HG02970 (cell line): ENCODE measurements around the gene BCR.
"Not testable (repeated sequence)": the region's sequence is repeated elsewhere in the genome, so short reads cannot be mapped to it uniquely, and the experiment has no call there.

Source experiments
- ATAC-seq: cut with Tn5 transposase; IDR thresholded peaks from one replicate; pipeline ENCODE4 v1.9.1; 2021; ENCODE audit warnings: mild to moderate bottlenecking, moderate library complexity, moderate number of reproducible peaks; ENCODE audit not compliant: unreplicated experiment, low FRiP score

BCR gene

DNA sequence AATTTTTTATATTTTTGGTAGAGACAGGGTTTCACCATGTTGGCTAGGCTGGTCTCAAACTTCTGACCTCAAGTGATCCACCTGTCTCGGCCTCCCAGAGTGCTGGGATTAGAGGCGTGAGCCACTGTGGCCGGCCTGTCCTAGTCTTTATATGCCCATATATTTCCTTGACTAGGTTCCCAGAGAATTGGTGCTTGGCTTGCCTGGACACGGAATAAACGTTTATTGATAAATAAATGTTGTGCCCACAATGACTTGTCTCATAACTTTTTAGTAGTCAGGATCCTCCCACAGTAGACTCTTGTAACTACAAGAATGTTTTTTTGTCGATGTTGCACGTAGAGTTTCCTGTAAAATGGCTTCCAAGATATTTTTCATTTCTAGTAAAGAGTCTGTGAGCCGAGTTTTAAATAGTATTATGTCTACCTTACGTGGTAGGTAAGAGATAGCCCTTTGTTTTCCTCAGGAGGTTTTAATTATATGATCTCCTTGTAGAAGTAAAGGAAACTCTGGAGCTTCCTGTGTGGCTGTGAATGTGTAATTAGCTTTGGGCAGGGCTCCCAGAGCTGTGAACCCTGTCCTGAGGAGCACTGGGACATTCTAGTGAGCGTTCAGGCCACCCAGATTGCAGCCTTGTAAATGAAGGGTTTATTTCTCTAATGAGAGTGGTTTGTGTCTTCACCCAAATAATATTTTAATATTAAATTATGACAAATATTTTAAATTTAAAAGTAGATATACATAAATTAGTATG lies 161.8 kb downstream of the BCR start:
- not testable (repeated sequence) for ATAC-seq

DNA sequence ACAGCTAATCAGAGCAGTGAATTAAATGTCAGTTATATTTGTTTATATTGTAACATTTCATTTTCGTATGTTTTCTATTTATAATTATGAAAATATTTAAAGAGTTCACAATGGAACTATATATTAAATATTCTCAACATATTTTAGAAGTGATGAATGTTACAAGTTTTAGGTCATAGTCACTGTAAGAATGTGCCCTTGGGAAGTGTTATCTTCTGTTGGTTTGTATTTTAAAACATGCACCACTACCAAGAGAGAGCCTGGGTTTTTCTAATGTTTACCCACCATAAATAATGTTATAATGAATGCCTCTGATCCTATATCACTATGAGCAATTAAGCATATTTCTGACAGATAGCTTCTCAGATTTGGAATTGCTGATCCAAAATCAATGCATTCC lies 171.0 kb downstream of the BCR start:
- no peak for ATAC-seq

DNA sequence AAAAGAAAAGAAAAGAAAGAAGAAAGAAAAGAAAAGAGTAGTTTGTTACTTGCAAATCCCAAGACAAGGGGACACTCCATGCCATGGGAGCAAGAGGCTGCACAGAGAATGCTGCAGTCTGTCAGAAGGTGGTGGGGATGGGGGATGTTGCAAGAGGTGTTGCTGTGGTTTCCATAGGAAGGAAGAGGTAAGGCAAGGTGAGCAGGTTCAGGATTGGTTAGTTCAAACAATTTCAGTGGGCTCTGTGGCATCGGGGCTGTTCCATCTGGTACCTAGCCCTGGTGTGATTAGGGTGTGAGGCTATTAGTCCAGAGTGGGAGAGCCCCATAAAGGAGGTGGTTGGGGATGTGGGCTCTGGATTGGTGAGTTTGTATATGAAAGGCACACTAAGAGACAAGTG lies 172.7 kb downstream of the BCR start:
- no peak for ATAC-seq

DNA sequence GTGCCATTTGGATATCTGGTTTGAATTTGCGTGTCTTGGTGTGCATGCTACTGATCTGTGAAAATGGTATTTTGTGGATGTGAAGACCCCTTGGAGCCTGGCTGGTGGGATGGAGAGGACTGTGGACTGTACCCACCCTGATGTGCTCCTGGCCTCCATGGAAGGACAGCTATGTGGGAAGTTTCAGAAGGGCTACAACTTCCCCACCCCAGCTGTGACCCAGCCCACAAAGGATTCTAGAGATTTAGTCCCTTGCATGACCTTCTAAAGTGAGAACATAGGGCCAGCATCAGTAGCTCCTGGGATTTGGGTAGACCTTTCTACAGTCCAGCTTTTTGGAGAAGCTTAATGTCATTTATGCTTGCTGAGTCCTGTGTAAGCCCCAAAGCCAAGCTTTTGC lies 173.4 kb downstream of the BCR start:
- ATAC-seq, result no peak

DNA sequence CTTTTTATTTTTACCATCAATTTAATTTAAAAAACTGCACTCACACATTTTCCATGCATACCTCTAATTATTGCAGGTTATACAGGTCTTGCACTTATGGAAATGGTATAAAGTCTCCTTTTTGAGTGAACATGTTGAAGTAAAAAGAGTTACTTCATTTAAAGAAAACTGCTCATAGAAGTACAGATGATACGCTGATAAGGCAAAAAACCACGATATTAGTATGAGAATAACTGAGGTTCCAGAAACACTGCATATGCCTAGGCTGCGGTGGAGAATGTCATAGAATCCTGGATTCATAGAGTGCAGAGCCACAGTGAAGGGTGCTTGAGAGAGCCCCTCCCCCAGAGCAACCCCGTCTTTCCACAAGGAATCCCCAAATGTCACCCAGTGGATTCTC lies 175.8 kb downstream of the BCR start:
- no peak for ATAC-seq

DNA sequence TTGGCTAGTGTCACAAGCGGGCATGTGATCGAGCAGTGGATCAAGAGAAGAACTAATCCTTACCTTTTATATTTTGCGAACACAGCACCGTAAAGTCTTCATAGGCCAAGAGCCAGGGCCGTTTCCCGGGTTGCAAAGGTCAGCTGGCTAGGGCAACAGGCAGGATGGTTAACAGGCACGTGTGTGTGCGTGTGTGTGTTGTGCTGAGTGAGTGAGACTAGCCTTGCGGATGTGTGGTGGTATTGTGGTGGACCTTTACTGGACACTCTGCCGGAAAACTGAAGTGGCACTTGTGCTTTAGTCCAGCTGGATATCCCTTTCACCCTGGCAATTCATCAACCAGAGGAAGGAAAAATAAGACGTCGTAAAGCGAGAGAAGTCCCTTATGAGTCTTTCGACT lies 176.7 kb downstream of the BCR start:
- ATAC-seq, result no peak

DNA sequence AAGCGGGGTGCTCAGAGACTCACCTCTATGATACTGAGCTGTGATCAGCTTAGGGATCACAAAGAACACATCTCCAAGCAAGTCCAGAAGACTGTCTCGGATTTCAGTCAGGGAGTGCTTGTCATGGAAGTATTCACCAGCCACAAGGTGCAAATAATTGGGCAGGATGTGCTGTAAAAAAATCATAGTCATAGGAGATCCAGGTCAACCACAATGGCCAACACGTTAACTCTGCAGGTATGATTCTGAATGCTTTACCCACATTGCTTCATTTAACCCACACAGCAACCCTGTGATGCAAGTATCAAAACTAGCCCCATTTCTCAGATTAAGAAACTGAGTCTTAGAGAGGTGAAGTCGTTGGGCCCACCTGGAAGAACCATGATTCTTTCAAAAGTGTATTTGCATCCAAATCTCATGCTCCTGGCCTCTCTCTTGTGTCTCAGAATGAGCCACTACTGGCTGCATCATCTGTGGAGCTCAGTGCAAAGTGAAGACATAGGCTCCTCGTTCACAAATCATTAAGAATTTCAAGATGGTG lies 179.3 kb downstream of the BCR start:
- no peak for ATAC-seq

DNA sequence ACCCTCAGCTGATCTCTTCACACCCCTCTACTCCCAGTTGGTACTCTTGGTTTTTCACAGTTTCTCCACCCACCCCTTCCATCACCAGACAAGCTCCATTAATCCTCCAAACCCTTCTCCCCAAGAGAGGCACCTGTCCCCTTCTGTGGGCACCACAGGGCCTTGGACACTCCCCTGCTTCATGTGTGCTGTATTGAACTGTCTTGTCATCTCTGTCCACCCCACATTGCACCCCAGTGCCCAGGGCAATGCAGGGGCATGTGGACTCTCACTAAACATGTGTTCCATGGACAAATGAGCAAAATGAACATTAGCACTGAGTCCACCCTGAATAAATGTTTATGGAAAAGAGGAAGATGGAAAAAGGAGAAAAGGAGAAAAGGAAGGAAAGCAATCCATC lies 181.4 kb downstream of the BCR start:
- no peak for ATAC-seq

DNA sequence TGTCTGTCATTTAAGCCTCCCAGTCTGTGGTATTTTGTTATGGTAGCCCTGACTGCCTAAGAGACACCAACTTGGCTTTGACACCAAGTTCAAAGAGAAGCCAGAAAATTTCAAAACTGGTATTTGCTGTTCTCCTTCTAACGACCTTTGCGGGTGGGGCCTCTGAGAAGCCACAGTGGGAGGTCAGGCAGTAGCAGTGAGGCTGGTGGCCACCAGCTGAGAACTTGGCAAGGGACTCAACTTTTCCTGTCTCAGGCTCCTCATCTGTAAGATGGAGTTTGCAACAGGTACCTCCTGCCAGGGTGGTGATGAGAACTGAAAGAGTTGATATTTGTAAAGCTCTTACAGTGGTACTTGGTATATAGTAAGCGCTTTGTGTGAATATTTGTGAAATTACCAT lies 183.4 kb downstream of the BCR start:
- no peak for ATAC-seq

DNA sequence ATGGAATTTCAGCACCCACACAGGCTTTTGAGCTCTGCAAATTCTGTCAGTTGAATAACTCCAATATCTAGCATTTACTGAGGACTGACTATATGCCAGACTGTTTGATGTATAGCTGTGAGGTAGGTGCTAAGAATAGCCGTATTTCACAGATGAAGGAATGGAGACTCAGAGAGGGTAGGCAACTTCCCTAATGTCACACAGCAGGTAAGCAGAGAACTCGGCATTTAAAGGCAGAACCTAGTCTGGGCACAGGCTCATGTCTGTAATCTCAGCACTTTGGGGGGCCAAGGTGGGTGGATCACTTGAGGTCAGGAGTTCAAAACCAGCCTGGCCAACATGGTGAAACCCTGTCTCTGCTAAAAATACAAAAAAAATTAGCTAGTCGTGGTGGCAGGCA lies 184.1 kb downstream of the BCR start:
- ATAC-seq, result no peak

DNA sequence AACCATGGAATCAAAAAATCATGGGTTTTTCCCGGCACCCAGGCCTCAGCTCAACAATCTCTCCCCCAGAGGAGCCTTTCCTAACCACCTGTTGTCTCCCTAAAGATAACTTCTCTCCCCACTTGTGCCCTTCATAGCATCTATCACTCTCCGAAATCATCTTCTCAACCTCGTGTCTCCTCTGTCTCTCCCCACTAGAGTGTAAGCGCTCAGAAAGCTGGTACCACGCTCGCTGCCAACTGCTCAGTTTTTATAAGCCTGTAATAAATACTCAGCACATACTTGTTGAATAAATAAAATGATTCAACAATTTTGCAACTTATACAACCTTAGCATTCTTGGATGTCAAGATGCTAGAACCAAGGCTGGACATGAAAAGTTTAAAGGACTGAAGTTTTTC lies 185.2 kb downstream of the BCR start:
- no peak for ATAC-seq

DNA sequence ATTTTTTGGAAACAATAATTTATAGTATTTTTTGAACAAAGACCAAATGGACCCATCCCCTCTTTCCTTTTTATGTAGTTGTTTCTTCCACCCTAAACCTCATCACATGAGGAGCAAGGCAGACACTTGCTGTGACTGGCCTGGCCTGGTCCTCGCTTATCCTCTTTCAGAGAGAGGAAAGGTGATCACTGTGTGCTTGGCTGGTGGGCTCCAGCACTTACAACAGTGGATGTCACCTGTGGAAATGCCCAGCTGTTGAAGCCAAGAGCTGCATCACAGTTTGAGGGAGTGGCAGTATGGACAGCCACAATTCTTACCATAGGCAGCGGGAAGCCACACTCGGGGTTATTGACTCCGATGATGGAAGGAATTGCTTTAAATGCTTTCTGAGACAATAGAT lies 185.7 kb downstream of the BCR start:
- ATAC-seq, result no peak

DNA sequence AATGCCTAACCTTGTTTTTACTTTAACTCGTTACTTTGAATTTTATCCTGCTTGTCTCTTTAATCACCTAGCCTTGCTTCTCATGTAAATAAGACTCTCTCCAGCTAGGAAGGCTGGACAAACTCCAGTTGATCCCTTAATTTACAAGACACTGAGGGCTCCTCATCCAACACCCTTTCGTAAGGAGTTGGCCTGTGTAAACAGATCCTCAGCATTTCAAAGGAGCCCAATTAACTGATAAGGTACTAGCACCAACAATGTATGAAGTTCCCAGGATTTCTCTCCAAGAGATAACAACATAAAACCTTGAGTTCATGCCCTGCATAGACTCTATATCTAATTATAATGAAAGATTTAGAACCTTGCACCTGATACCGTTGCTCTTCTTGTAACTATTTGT lies 186.9 kb downstream of the BCR start:
- ATAC-seq, result not testable (repeated sequence)
